OCI-LY7 (cell line): ENCODE data around the gene ROS1.

Experiments
- CTCF ChIP-seq: fragments of 200-600 bp; sonication (generic); conservative IDR thresholded peaks from 2 replicates; pipeline ENCODE4 v1.5.1; 2014; ENCODE audit warnings: mild to moderate bottlenecking, antibody characterized with exemption, low read length, moderate library complexity, mixed read lengths
- EZH2phosphoT487 ChIP-seq: fragments of 200-600 bp; sonication (generic); IDR thresholded peaks from 2 replicates; pipeline ENCODE4 v1.6.1; 2018; ENCODE audit warnings: low read depth, borderline replicate concordance, mild to moderate bottlenecking, mixed run types, antibody characterized with exemption, low read length, moderate library complexity, mixed read lengths

- TF ChIP-seq CTCF (no peak), EZH2phosphoT487 (no peak)
These were observed 154.8 kb downstream of the ROS1 start for GRCh38 chr6:117270843-117271507.
